Retina (tissue), 1 donor: Measurements from ENCODE around the gene KDM1B.
A peak's percentile ranks its signal among the peaks of the same experiment; 100 is the strongest.

Experiments
- DNase-seq: peaks from one replicate; pipeline ENCODE4 v3.0.0-alpha.2; 2016

Gene KDM1B, protein sequence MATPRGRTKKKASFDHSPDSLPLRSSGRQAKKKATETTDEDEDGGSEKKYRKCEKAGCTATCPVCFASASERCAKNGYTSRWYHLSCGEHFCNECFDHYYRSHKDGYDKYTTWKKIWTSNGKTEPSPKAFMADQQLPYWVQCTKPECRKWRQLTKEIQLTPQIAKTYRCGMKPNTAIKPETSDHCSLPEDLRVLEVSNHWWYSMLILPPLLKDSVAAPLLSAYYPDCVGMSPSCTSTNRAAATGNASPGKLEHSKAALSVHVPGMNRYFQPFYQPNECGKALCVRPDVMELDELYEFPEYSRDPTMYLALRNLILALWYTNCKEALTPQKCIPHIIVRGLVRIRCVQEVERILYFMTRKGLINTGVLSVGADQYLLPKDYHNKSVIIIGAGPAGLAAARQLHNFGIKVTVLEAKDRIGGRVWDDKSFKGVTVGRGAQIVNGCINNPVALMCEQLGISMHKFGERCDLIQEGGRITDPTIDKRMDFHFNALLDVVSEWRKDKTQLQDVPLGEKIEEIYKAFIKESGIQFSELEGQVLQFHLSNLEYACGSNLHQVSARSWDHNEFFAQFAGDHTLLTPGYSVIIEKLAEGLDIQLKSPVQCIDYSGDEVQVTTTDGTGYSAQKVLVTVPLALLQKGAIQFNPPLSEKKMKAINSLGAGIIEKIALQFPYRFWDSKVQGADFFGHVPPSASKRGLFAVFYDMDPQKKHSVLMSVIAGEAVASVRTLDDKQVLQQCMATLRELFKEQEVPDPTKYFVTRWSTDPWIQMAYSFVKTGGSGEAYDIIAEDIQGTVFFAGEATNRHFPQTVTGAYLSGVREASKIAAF

DNA sequence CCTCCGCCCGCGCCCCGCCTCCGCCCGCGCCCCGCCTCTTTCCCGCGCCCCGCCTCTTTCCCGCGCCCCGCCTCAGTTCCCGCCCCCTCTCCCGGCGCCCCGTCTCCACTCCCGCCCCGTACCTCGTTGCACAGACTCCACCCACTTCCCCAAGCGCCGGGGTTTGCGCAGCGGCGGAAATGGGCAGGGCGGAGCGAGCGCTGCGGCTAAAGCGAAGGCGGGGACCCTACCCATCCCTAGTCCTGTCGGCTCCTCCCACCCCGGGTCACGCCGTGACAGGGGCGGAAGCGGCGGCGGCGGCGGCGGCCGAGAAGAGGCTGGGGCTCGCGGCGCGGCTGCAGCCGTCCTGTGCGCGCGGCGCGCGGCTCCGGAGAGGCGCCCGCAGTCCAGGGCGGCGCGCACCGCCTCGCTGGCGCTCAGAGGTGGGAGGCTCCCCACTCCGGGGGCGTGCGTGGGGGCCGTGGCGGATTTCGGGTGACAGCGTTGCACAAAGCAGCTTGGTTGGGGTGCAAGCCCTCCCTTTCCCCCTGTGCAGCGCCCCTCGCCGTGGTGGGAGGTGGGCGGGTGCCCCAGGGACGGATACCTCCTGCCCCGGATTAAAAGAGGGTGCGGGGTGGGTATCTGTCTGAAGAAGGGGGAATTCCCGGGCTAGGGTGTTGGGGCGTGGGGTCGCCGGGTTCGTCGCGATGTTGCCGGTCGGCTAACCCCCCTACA lies at the start of gene KDM1B:
TSS of gene KDM1B (plus strand) at position 273 of the 714 bp plus-strand sequence. CDS start 4,474 bp downstream, outside the sequence.
- DNase-seq: peak; percentile 94

DNA sequence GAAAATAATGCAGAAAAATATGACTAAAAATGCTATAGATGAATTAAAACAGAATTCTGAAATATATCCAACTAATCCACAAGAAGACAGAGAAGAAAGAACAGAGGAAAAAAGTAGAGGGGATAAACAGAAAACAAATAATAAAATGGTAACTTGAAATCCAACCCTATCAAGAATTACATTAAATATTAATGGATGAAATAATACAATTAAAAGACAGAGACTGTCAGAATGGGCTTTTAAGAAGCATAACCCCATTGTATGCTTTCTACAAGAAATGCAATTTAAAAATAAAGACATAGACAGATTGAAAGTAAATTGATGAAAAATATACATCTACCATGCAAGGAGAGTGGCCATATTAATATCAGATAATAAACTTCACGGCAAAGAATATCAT lies 48.2 kb upstream of the KDM1B start:
- DNase-seq: no peak

DNA sequence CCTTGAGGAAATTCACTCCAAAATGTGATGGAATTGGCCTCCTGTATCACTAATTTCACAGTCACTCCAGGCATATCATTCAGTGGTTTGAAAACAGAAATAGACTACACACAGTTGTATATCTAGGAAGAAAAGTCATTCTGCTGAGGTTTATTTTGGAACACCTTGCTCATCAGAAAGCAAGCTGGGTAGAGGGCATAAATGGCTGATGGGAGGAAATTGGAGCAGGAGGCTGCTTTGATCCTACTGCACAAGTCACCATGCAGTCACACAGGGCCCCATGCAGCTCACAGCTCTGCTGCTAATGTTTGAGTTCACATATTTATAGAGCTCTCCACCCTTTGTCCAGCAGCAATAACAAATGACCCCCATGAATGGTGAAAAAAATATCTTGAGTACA lies 45.1 kb upstream of the KDM1B start:
- no peak for DNase-seq

- DNase-seq: no peak
These were observed 39.9 kb upstream of the KDM1B start for GRCh38 chr6:18115356-18115755.

DNA sequence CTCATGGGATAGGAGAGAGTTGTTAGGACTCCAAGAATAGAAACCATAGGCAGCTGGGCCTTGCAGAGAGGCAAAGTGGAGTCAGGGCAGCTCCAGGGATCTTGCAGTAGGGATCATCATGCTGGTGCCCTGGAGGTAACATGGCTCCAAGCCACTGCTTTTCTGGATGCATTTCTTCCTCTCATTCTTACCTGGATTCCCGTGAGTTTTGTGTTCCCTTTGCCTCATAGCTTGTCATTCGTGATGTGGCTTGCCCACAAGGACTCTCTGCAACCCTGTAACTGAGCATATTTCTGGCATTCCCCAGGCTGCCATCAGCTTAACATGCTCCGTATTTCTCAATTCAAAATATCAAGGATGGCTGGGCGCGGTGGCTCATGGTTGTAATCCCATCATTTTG lies 38.1 kb upstream of the KDM1B start:
- no peak for DNase-seq

- no peak for DNase-seq
These were observed 36.9 kb upstream of the KDM1B start for GRCh38 chr6:18118330-18118729.

GRCh38 chr6:18119236-18119635 lies 36.0 kb upstream of the KDM1B start:
- DNase-seq: no peak

DNA sequence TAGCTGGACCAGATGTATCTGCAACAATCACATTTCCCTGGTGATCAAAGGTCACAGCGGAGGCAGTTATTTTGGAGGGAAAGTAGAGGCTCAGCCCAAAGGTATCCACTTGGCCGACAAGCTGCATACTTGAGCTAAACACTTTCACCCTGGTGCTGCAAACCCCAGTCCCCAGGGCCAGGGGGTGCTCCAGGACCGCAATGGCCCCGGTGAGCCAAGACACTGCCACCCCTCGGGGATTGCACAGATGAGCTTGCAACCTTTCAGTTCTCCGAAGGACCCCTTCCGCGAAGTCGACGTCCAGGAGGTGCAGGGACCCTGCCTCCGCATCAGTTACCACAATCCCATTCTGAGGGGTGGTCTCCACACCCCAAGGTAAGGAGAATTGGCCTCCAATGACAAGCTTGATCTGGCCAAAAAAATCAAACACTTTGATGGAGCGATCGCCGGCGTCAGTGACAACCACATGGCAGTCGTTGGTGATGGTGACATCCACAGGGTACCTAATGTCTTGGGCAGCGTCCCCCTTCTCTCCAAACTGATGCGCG lies 33.6 kb upstream of the KDM1B start:
- no peak for DNase-seq

GRCh38 chr6:18122128-18123093 lies 32.8 kb upstream of the KDM1B start, which contains the start of gene NHLRC1:
TSS of gene NHLRC1 (minus strand) at chr6:18122677. CDS start at chr6:18122606, 71 bp downstream.
- peak; percentile 94 for DNase-seq

DNA sequence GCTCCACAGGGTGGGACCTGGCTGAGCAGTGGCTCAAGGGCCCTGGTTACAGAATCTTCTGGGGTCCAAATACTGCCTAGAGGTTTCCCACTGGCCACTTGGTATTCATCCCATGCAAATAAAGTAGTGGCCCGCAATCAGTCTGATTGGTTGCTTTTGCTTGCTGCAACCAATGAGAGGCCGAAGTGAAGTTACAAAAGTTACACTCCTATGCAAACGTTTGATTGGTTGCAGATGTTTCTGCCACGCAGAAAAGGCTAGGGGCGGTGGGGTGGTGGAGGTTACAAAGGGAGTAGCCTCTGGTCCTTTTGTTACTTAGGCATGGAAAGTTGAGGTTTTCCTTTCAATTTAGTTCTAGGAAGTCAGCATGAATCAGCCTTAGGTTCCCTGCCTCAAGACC lies 29.1 kb upstream of the KDM1B start:
- no peak for DNase-seq

GRCh38 chr6:18132346-18132745 lies 22.9 kb upstream of the KDM1B start:
- DNase-seq: no peak

DNA sequence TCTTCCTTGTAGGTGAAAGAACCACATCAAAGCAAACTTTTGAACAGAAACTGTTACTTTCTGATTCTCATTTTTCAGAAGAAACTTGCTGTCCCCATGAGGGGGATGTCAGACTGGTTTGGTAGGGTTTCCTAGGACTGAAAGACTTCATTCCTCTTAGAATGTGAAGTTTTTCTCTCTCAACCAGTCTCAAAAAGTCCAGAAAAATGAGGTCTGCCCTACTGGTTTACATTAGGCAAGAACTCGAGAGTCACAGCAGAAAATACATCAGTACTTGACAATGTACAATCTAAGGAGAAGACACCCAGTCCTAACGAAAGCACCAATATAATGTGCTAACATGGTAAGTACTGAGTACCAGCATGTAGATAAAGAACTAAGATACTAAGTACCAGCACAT lies 20.1 kb upstream of the KDM1B start:
- DNase-seq: no peak

GRCh38 chr6:18136260-18136659 lies 19.0 kb upstream of the KDM1B start:
- no peak for DNase-seq

- DNase-seq: no peak
These were observed 16.3 kb upstream of the KDM1B start for GRCh38 chr6:18138906-18139305.

- no peak for DNase-seq
These were observed 15.1 kb upstream of the KDM1B start for GRCh38 chr6:18139935-18140621.

DNA sequence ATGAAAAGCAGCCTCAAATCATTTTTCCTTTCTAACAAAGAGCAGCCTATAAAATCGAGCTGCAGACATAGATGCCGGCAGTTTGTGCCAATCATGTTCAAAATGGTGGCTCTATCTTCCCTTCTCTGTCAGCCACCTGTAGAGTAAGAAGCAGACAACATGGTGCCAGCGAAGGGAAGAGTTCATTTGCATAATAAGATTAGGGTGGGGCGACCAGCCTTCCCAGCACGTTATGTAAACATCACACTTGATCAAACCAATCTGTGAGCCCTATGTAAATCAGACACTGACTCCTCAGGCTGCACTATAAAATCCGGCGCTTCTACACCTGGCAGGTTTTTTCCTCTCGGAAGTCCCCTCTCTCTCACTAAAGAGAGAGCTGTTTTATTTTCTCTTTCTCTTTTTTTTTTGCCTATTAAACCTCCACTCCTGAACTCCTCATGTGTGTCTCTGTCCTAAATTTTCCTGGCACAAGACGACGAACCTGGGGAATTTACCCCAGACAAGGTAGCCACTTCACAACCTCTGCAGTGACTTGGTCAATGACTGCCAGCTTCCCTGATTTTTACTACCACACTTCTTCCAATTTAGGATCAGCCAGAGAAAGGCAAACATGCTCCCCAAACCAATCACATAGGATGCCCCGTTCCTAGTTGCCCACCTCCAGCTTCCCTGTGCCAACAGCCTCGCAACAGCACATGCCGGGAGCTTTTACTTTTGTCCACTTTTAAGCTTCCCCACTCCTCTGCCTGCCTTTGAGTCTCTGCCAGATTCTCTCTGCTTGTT lies 13.2 kb upstream of the KDM1B start:
- no peak for DNase-seq

GRCh38 chr6:18142591-18142861 lies 12.7 kb upstream of the KDM1B start:
- DNase-seq: no peak

DNA sequence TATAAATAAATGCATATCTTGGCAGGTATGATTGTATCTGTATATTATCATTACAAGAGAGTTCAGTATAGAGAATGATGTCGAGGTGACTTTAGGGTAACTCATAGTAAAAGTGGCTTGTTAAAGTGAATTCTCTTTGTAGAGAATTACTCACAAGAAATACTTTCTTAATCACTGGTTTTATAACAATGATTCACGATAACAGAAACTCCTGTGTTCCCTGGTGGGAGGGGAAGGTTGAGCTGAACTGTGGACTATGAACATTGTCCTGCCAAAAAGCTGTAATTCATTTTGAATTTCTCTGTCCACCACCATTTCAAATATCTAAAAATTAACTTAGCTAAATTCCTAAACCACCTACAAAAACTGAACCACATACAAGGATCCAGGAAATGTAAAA lies 8.1 kb upstream of the KDM1B start:
- DNase-seq: no peak

DNA sequence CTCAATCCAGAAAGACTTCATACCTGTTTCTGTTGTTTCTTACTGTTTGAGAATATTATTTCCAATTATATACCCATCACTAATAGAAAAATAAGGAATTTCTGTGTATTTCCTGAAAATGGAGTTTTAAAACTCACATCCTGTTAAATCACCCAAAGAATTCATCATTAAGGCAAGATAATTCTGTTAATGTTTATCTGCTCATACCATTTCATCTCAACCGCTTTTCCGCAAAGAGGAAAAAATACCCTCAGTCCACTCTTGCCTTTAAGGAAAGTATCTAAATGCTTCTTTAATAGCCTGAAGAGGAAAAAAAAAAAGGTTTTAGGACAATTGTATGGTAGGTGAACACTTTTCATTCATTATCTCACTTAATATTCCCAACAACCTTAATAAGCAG lies 7.6 kb upstream of the KDM1B start:
- no peak for DNase-seq

GRCh38 chr6:18148304-18149025 lies 6.8 kb upstream of the KDM1B start:
- no peak for DNase-seq
